ENCODE data around the gene SETBP1. TPM values are rescaled to one million over a fixed set of nuclear protein-coding genes. Genes with fewer than 3 reads are reported as not detected.

SETBP1 gene
- total RNA-seq, 1 donor = 22.8 TPM

DNA sequence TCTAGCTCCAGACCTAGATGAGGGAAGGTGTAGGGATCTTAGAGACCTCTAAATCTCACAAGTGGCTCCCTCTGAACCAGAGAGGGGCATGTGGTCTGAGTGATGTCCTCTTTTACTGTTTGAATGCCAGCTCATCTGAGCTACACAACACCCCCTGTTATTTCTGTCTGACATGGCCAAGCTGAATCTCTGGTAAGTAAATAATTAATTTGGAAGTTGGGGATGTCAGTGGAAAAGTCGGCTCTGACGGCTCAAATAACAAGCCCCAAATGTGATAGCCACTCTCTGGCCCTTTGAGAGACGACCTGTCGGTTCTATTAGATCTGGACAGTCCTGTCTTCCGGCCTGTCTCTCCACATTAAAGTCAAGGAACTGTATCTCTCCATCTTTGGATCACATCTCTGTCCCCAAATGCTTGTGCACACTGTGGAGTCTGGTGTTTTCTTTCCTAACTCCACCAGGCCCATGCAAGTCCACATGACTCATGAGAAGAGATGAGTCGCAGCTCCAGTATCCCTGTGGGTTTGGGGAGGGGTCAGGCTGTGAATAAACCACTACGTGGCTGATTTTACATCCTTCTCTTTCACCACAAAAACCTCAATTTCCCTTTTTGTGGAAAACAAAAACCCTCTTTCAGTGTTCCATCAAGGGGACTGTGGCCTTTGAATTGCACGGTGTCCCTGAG, 52.5 kb downstream of the SETBP1 start:
- Histone ChIP-seq H3K4me1 (ENCODE audit: insufficient read depth, low read length) (peaks cover 30% of the 10 kb centered on the region), H3K36me3 (ENCODE audit: insufficient read depth, low read length) (no peaks in the 10 kb centered on the region), H4K20me1 (ENCODE audit: insufficient read depth, low read length) (no peaks in the 10 kb centered on the region), H3K79me2 (ENCODE audit: insufficient read depth, low read length) (no peaks in the 10 kb centered on the region), H3K27ac (ENCODE audit: low read depth, low read length) (peak overlapping the region; percentile 26), H3K4me3 (ENCODE audit: insufficient read depth, low read length) (no peak overlapping the region), H3K9me3 (ENCODE audit: low read depth, low read length) (no peaks in the 10 kb centered on the region), H3K4me2 (ENCODE audit: insufficient read depth, low read length) (no peak overlapping the region), H2AFZ (ENCODE audit: low read length) (peak overlapping the region; percentile 27), H3K27me3 (ENCODE audit: insufficient read depth, low read length) (no peaks in the 10 kb centered on the region)
- TF ChIP-seq, protein P1, sequence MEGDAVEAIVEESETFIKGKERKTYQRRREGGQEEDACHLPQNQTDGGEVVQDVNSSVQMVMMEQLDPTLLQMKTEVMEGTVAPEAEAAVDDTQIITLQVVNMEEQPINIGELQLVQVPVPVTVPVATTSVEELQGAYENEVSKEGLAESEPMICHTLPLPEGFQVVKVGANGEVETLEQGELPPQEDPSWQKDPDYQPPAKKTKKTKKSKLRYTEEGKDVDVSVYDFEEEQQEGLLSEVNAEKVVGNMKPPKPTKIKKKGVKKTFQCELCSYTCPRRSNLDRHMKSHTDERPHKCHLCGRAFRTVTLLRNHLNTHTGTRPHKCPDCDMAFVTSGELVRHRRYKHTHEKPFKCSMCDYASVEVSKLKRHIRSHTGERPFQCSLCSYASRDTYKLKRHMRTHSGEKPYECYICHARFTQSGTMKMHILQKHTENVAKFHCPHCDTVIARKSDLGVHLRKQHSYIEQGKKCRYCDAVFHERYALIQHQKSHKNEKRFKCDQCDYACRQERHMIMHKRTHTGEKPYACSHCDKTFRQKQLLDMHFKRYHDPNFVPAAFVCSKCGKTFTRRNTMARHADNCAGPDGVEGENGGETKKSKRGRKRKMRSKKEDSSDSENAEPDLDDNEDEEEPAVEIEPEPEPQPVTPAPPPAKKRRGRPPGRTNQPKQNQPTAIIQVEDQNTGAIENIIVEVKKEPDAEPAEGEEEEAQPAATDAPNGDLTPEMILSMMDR (IDR thresholded peaks at IDR 0.05; ENCODE audit: extremely low read depth, low read depth, low read length) = no peak
- DNase-seq (ENCODE audit: insufficient read length, low spot score, missing footprints) = peak; percentile 90

DNA sequence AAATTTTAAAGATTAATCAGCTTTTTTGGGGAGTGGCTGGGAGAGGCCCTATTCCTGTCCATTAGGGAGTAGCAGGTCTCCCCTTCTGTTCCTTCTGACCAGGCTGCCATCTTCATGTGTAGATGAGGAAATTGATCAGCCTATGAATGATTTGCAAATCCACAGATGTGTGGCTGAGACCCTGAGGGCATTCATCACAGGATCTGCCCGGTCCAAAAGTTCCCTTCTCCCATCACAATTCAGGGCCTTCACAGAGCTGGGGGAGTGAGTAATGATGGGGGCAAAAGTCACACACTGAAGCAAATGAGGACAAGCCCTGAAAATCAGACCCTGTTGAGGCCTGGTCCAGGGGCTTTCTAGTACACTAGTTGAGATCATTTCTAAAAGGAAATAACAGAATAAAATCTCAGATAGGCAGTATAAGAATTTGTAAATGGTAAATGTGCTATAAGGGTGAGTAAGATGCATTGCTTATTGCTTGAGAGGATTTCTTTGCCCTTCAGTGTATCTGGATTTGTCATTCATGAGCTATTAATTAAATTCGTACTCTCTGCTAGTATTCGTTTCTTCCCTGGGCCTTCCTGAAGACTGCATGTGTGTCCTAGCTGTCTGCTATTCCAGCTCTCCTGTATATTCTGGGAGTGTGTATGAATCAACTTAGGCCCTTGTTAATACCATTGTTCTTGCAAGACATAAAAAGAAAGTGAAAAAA, 53.2 kb downstream of the SETBP1 start:
- Histone ChIP-seq H3K4me1 (ENCODE audit: insufficient read depth, low read length) (peaks cover 30% of the 10 kb centered on the region), H3K27me3 (ENCODE audit: insufficient read depth, low read length) (no peaks in the 10 kb centered on the region), H3K36me3 (ENCODE audit: insufficient read depth, low read length) (no peaks in the 10 kb centered on the region), H2AFZ (ENCODE audit: low read length) (peak overlapping the region; percentile 25), H3K9me3 (ENCODE audit: low read depth, low read length) (no peaks in the 10 kb centered on the region), H3K27ac (ENCODE audit: low read depth, low read length) (peak overlapping the region; percentile 20), H3K79me2 (ENCODE audit: insufficient read depth, low read length) (no peaks in the 10 kb centered on the region), H3K4me3 (ENCODE audit: insufficient read depth, low read length) (no peak overlapping the region), H3K4me2 (ENCODE audit: insufficient read depth, low read length) (no peak overlapping the region), H4K20me1 (ENCODE audit: insufficient read depth, low read length) (no peaks in the 10 kb centered on the region)
- DNase-seq (ENCODE audit: insufficient read length, low spot score, missing footprints) = no peak
- TF ChIP-seq, protein P1 (IDR thresholded peaks at IDR 0.05; ENCODE audit: extremely low read depth, low read depth, low read length) = no peak

DNA sequence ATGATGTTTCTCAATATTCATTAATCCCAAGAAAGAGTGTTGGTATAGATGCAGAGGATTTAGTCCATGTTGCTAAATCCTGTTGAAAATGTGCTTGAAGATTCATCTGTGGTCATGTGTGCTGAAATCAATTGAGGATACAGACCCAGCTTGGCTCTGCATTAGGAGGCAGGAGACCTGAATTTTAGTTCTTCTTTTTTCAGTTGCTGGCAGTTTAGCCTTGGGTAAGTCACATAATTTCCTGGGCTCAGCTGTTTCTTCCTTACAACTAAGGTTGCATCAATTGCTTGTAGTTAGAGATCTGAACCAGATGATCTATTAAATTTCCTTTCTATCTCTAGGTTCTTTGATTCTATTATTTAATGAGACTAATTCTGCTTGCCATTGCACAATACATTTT, 54.4 kb downstream of the SETBP1 start:
- no peaks in the 10 kb centered on the region for H3K36me3 ChIP-seq (ENCODE audit: insufficient read depth, low read length)
- H3K27me3 ChIP-seq (ENCODE audit: insufficient read depth, low read length) = no peaks in the 10 kb centered on the region
- TF ChIP-seq, protein P1 (IDR thresholded peaks at IDR 0.05; ENCODE audit: extremely low read depth, low read depth, low read length) = no peak
- no peak overlapping the region for H3K27ac ChIP-seq (ENCODE audit: low read depth, low read length)
- no peak for DNase-seq (ENCODE audit: insufficient read length, low spot score, missing footprints)
- no peaks in the 10 kb centered on the region for H3K9me3 ChIP-seq (ENCODE audit: low read depth, low read length)
- no peaks in the 10 kb centered on the region for H3K79me2 ChIP-seq (ENCODE audit: insufficient read depth, low read length)
- peaks cover 22% of the 10 kb centered on the region for H3K4me1 ChIP-seq (ENCODE audit: insufficient read depth, low read length)
- H2AFZ ChIP-seq (ENCODE audit: low read length) = no peak overlapping the region
- no peak overlapping the region for H3K4me3 ChIP-seq (ENCODE audit: insufficient read depth, low read length)
- no peaks in the 10 kb centered on the region for H4K20me1 ChIP-seq (ENCODE audit: insufficient read depth, low read length)
- H3K4me2 ChIP-seq (ENCODE audit: insufficient read depth, low read length) = no peak overlapping the region

DNA sequence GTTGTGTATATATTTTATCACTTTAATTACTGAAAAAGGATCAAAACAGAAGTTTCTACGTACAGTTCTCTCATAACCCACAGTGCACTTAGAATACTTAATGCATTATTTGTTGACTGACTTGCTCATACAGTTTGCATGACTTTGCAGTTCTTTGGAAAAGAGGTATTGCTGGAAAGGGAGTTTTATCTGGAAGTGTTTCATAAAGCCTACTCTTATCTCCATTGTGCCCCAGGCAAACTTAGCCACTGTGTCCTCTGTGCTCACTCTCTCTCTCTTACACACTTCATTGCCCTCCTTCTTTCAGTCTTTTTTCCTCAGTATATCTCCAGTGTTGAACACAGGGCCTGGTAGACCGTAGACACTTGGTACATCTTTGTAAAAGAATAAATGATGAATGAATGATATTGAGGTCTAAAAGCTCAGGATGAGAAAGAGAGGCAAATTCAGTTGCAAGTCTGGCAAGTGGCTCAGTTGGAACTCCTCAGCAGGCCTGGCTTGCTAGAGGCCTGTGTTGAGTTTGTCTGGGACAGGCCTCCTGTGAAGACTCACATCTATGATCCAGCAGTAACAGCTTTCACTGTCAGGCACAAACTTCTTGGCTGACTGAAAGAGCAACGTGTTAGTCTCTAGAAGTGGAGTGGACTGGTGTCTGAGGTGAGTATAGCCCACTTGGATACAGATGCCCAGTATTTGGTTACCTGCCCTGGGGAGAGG, 56.1 kb downstream of the SETBP1 start:
- Histone ChIP-seq H3K4me2 (ENCODE audit: insufficient read depth, low read length) (no peak overlapping the region), H3K4me3 (ENCODE audit: insufficient read depth, low read length) (no peak overlapping the region), H3K9me3 (ENCODE audit: low read depth, low read length) (no peaks in the 10 kb centered on the region), H3K27me3 (ENCODE audit: insufficient read depth, low read length) (no peaks in the 10 kb centered on the region), H2AFZ (ENCODE audit: low read length) (no peak overlapping the region), H3K4me1 (ENCODE audit: insufficient read depth, low read length) (peaks cover 22% of the 10 kb centered on the region), H3K27ac (ENCODE audit: low read depth, low read length) (no peak overlapping the region), H3K79me2 (ENCODE audit: insufficient read depth, low read length) (no peaks in the 10 kb centered on the region), H3K36me3 (ENCODE audit: insufficient read depth, low read length) (no peaks in the 10 kb centered on the region), H4K20me1 (ENCODE audit: insufficient read depth, low read length) (no peaks in the 10 kb centered on the region)
- no peak for DNase-seq (ENCODE audit: insufficient read length, low spot score, missing footprints)
- TF ChIP-seq, protein P1 (IDR thresholded peaks at IDR 0.05; ENCODE audit: extremely low read depth, low read depth, low read length) = no peak

Measured in osteoblast (primary cell).